Thoracic aorta (tissue), 2 donors: ENCODE measurements around the gene AHDC1. TPM values are rescaled to one million over a fixed set of nuclear protein-coding genes. Genes with fewer than 3 reads are reported as not detected.
A peak's percentile ranks its signal among the peaks of the same experiment; 100 is the strongest.

ENCODE experiments used
- ATAC-seq: fragments of 150-250 bp; one replicate; pipeline ENCODE4 v1.8.0; 2017; ENCODE audit warnings: low read depth; ENCODE audit not compliant: insufficient number of reproducible peaks, low FRiP score
- DNase-seq: peaks from one replicate; pipeline ENCODE4 v3.0.0-alpha.2; 2020; ENCODE audit warnings: low spot score
- H3K27ac ChIP-seq, 2 donors: fragments of 200-600 bp; sonication (generic); 1 replicate in 1 of 2; 2 replicates in 1 of 2; pipeline ENCODE4 v1.5.1; 2016; ENCODE audit warnings: mild to moderate bottlenecking in 2 of 2, moderate library complexity in 2 of 2
- H3K27me3 ChIP-seq: fragments of 200-600 bp; sonication (generic); replicated peaks from 2 replicates; pipeline ENCODE4 v1.6.0; 2016; ENCODE audit warnings: mild to moderate bottlenecking; ENCODE audit not compliant: insufficient read depth
- H3K36me3 ChIP-seq: fragments of 200-600 bp; sonication (generic); one replicate; pipeline ENCODE4 v1.5.1; 2016
- H3K4me1 ChIP-seq, 2 donors: fragments of 200-600 bp; sonication (generic); 1 replicate in 1 of 2; 2 replicates in 1 of 2; pipeline versions ENCODE4 v1.5.1 to v1.6.0; 2016; ENCODE audit warnings: low read depth in 2 of 2, mild to moderate bottlenecking in 1 of 2; ENCODE audit not compliant: control insufficient read depth in 1 of 2
- H3K4me3 ChIP-seq: fragments of 200-600 bp; sonication (generic); 2 replicates; pipeline ENCODE4 v1.5.1; 2016; ENCODE audit warnings: mild to moderate bottlenecking
- H3K9me3 ChIP-seq: fragments of 200-600 bp; sonication (generic); 2 replicates; pipeline ENCODE4 v1.5.1; 2016
- CTCF ChIP-seq: fragments of 200-600 bp; sonication (generic); IDR thresholded peaks from one replicate; pipeline ENCODE4 v1.5.1; 2019; ENCODE audit warnings: antibody characterized with exemption
- total RNA-seq, 2 donors: library from RNA; depleted of rRNA; stranded (reverse); fragments of >200 nt; gene quantifications; one replicate each; pipeline versions ENCODE4 v1.1.0 to v1.2.3, GENCODE V29; 2016

AHDC1 gene
- total RNA-seq, 2 donors from 2014 or later, result 38.3 to 55.4 TPM

DNA sequence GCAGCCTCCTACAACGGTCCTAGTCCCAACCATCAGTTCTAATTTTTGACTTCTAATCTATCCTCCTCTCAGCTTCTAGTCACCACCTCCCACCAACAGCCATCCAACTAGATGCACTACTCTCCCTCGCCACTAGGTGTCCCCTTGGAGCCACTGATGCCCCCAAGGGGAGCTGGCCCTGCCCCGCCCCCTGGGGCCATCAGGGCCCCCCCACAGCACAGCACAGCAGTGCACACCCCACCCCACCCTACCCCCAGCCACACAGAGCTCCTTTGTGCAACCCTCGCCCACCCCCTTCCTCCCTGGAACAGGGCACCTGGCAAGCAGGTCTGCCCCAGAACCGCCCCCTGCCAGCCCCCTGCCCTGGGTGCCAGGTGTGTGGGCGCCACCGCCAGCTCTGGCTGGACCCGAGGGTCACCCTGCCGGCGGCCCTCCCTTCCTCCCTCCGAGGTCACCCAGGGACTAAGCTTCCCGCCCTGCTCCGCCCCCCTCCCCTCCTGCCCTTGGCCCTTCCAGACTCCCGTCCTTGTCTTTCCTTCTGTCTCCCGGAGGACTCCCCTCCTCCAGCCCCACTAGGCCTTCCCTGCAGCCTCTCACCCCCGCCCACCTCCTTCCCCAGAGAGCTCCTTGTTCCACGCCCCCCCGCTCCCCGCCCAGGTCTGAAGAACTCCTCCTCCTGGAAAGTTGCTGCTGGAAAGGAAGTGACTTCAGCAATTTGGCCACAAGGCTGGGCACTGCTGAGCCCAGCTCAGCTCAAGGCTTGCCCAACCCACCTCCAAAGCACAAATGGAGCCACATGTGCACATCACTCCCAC lies 47.0 kb downstream of the AHDC1 start:
- H3K4me3 ChIP-seq, result peak overlapping the region; percentile 68
- DNase-seq, result peak; percentile 91
- peaks cover 15% of the 10 kb centered on the region for H3K36me3 ChIP-seq
- ATAC-seq, result peak; percentile 77
- peak; percentile 97 for TF ChIP-seq CTCF
- H3K27me3 ChIP-seq, result no peaks in the 10 kb centered on the region
- H3K27ac ChIP-seq, result peak overlapping the region; percentile 52 to 78
- H3K4me1 ChIP-seq, result peaks cover 43 to 80% of the 10 kb centered on the region in 2 donors
- H3K9me3 ChIP-seq, result no peaks in the 10 kb centered on the region

- peaks cover 18% of the 10 kb centered on the region for H3K36me3 ChIP-seq
- no peak for TF ChIP-seq CTCF
- DNase-seq (no peak), ATAC-seq (no peak)
- peaks cover 38 to 74% of the 10 kb centered on the region in 2 donors for H3K4me1 ChIP-seq
- H3K9me3 ChIP-seq, result no peaks in the 10 kb centered on the region
- no peak overlapping the region for H3K4me3 ChIP-seq
- peak overlapping the region; percentile 78 to 85 for H3K27ac ChIP-seq
- H3K27me3 ChIP-seq, result no peaks in the 10 kb centered on the region
Measured at GRCh38 chr1:27556435-27556780, 47.5 kb downstream of the AHDC1 start.

GRCh38 chr1:27555700-27556424 lies 48.1 kb downstream of the AHDC1 start:
- ATAC-seq (peak; percentile 43), DNase-seq (no peak)
- Histone ChIP-seq H3K27me3 (no peaks in the 10 kb centered on the region), H3K27ac (peak overlapping the region; percentile 78 to 85), H3K9me3 (no peaks in the 10 kb centered on the region), H3K36me3 (peaks cover 23% of the 10 kb centered on the region), H3K4me3 (no peak overlapping the region), H3K4me1 (peaks cover 33 to 69% of the 10 kb centered on the region in 2 donors)
- TF ChIP-seq CTCF, result no peak

GRCh38 chr1:27554759-27555699 lies 48.9 kb downstream of the AHDC1 start:
- Histone ChIP-seq H3K27ac (peak overlapping the region; percentile 78 to 85), H3K9me3 (no peaks in the 10 kb centered on the region), H3K36me3 (peaks cover 31% of the 10 kb centered on the region), H3K4me3 (no peak overlapping the region), H3K4me1 (peaks cover 27 to 61% of the 10 kb centered on the region in 2 donors), H3K27me3 (no peaks in the 10 kb centered on the region)
- no peak for DNase-seq
- peak; percentile 14 for ATAC-seq
- TF ChIP-seq CTCF, result no peak
